GM12878 (cell line): ENCODE data around the gene PNMA6F. TPM values are rescaled to one million over a fixed set of nuclear protein-coding genes. Genes with fewer than 3 reads are reported as not detected.

Experiments used
- ATF7 ChIP-seq: fragments of 450-650 bp; IDR thresholded peaks from 2 replicates; pipeline ENCODE4 v1.6.1; 2016; ENCODE audit warnings: low read depth, mild to moderate bottlenecking
- CBX3 ChIP-seq: fragments of 200-600 bp; sonication (generic); IDR thresholded peaks from 2 replicates; pipeline ENCODE4 v1.6.1; 2016; ENCODE audit warnings: low read depth, borderline replicate concordance
- DPF2 ChIP-seq: fragments of 450-650 bp; IDR thresholded peaks from 2 replicates; pipeline ENCODE4 v1.6.1; 2017; ENCODE audit warnings: mild to moderate bottlenecking
- IKZF1 ChIP-seq: fragments of 450-650 bp; conservative IDR thresholded peaks from 2 replicates; pipeline ENCODE4 v1.6.1; 2017; ENCODE audit warnings: antibody characterized with exemption, mild to moderate bottlenecking
- IRF4 ChIP-seq: IDR thresholded peaks from 2 replicates; pipeline ENCODE4 v1.6.1; 2011; ENCODE audit warnings: low read depth, low read length
- LARP7 ChIP-seq: fragments of 450-650 bp; IDR thresholded peaks from 2 replicates; pipeline ENCODE4 v1.6.1; 2017; ENCODE audit warnings: mild to moderate bottlenecking
- MXI1 ChIP-seq: fragments of 150-350 bp; IDR thresholded peaks from 2 replicates; pipeline ENCODE4 v1.6.1; 2011; ENCODE audit warnings: low read depth, mild to moderate bottlenecking, inconsistent platforms, low read length, improper control_type of control experiment
- POLR2A ChIP-seq: IDR thresholded peaks from 2 replicates; pipeline ENCODE4 v1.6.1; 2011; ENCODE audit warnings: low read depth, mild to moderate bottlenecking, low read length
- RAD51 ChIP-seq: fragments of 450-650 bp; IDR thresholded peaks from 2 replicates; pipeline ENCODE4 v1.6.1; 2016; ENCODE audit warnings: moderate library complexity, mild to moderate bottlenecking, inconsistent platforms
- RB1 ChIP-seq: fragments of 450-650 bp; formaldehyde crosslinking; IDR thresholded peaks from 2 replicates; pipeline ENCODE4 v1.6.1; 2017; ENCODE audit warnings: mild to moderate bottlenecking, borderline replicate concordance
- SMARCA5 ChIP-seq: fragments of 450-650 bp; IDR thresholded peaks from 2 replicates; pipeline ENCODE4 v1.6.1; 2017; ENCODE audit warnings: mild to moderate bottlenecking
- polyA plus RNA-seq, 11 experiments: library from polyadenylated mRNA; depleted of rRNA in 4 of 11; unstranded in 6 of 11; stranded (reverse) in 5 of 11; fragments of >200 nt; fragmentation: Nextera tagmentation in 4 of 11; fragmentation: Illumina TruSeq in 1 of 11; extraction: Ambion mirVana in 4 of 11; extraction: Trizol in 1 of 11; gene quantifications; 1 replicate in 1 of 11; 2 replicates in 10 of 11; pipeline versions ENCODE4 v1.2.1 to v1.2.3, GENCODE V29; 2011 to 2016; ENCODE audit warnings: inconsistent platforms in 2 of 11, missing spikeins in 2 of 11, low read depth in 1 of 11
- total RNA-seq, 4 experiments: library from RNA; depleted of rRNA in 3 of 4; stranded (reverse); fragments of >200 nt in 3 of 4; fragmentation: Illumina TruSeq in 1 of 4; extraction: Trizol in 1 of 4; gene quantifications; 2 replicates each; pipeline versions ENCODE4 v1.2.1 to v1.2.3, GENCODE V29; 2013 to 2021
- TF ChIP-seq, protein P1 (sequence below): fragments of 450-650 bp; formaldehyde crosslinking; IDR thresholded peaks from 2 replicates; pipeline ENCODE4 v1.5.0; 2022; ENCODE audit warnings: mild to moderate bottlenecking, missing genetic modification characterization
- TF ChIP-seq, protein P2 (sequence below): fragments of 450-650 bp; IDR thresholded peaks from 2 replicates; pipeline ENCODE4 v1.6.1; 2017; ENCODE audit warnings: mild to moderate bottlenecking, moderate library complexity
- TF ChIP-seq, protein P3 (sequence below): IDR thresholded peaks from 2 replicates; pipeline ENCODE4 v1.6.1; 2012; ENCODE audit warnings: improper control_type of control experiment, low read depth, low read length; ENCODE audit not compliant: insufficient replicate concordance
- TF ChIP-seq, protein P4 (sequence below): fragments of 450-650 bp; conservative IDR thresholded peaks from 2 replicates; pipeline ENCODE4 v1.6.1; 2017; ENCODE audit warnings: mild to moderate bottlenecking, moderate library complexity

Gene PNMA6F
- total and polyA plus RNA-seq, 10 of the 15 experiments (the other 5 are each of a cell fraction or from before 2014, with no cell fraction given): not detected

DNA sequence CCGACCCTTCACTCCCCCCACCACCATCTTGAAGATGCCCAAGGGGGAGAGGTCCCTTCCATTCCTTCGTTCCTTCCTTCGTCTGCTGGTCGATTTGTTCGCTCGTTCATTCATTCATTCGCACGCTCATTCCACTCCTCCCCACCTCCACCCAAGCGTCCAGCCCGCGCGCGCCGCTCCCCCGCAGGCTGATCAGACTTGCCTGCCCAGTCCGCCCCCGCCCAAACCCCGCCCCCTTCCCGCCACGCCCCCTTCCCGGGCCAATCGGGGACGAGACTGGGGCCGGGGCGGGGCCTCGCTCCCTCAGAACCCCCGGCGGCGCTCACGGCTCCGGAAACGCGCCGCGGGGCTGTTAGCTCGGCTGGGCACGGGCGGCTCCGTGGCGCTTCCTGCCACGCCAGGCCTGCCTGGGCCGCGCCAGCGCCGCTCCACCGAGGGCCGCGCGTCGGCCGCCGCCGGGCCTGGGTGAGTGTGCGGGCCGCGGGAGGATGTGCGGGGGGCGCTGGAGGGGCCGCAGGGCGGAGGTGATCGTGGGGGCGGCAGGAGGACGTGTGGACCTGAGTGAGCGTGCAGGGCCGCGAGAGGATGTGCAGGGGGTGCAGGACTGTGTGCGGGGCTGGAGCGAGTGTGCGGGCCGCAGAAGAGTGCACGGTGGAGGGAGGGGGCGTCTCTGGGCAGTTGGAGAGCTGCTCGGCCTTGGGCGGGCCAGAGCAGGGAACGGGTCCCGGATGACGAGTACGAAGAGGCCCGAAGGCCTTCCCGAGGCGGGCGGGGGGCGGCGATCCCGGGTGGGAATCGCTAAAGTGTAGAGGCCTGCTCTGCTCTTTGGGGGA lies 12.5 kb upstream of the PNMA6F start, which contains the start of gene ZNF275 (continued):
- TF ChIP-seq, protein P1, sequence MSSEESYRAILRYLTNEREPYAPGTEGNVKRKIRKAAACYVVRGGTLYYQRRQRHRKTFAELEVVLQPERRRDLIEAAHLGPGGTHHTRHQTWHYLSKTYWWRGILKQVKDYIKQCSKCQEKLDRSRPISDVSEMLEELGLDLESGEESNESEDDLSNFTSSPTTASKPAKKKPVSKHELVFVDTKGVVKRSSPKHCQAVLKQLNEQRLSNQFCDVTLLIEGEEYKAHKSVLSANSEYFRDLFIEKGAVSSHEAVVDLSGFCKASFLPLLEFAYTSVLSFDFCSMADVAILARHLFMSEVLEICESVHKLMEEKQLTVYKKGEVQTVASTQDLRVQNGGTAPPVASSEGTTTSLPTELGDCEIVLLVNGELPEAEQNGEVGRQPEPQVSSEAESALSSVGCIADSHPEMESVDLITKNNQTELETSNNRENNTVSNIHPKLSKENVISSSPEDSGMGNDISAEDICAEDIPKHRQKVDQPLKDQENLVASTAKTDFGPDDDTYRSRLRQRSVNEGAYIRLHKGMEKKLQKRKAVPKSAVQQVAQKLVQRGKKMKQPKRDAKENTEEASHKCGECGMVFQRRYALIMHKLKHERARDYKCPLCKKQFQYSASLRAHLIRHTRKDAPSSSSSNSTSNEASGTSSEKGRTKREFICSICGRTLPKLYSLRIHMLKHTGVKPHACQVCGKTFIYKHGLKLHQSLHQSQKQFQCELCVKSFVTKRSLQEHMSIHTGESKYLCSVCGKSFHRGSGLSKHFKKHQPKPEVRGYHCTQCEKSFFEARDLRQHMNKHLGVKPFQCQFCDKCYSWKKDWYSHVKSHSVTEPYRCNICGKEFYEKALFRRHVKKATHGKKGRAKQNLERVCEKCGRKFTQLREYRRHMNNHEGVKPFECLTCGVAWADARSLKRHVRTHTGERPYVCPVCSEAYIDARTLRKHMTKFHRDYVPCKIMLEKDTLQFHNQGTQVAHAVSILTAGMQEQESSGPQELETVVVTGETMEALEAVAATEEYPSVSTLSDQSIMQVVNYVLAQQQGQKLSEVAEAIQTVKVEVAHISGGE (CRISPR knock-in tag): no peak
- TF ChIP-seq, protein P2, sequence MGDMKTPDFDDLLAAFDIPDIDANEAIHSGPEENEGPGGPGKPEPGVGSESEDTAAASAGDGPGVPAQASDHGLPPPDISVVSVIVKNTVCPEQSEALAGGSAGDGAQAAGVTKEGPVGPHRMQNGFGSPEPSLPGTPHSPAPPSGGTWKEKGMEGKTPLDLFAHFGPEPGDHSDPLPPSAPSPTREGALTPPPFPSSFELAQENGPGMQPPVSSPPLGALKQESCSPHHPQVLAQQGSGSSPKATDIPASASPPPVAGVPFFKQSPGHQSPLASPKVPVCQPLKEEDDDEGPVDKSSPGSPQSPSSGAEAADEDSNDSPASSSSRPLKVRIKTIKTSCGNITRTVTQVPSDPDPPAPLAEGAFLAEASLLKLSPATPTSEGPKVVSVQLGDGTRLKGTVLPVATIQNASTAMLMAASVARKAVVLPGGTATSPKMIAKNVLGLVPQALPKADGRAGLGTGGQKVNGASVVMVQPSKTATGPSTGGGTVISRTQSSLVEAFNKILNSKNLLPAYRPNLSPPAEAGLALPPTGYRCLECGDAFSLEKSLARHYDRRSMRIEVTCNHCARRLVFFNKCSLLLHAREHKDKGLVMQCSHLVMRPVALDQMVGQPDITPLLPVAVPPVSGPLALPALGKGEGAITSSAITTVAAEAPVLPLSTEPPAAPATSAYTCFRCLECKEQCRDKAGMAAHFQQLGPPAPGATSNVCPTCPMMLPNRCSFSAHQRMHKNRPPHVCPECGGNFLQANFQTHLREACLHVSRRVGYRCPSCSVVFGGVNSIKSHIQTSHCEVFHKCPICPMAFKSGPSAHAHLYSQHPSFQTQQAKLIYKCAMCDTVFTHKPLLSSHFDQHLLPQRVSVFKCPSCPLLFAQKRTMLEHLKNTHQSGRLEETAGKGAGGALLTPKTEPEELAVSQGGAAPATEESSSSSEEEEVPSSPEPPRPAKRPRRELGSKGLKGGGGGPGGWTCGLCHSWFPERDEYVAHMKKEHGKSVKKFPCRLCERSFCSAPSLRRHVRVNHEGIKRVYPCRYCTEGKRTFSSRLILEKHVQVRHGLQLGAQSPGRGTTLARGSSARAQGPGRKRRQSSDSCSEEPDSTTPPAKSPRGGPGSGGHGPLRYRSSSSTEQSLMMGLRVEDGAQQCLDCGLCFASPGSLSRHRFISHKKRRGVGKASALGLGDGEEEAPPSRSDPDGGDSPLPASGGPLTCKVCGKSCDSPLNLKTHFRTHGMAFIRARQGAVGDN: peak; percentile 49
- TF ChIP-seq CBX3 (no peak), POLR2A (peak; percentile 88), IKZF1 (peak; percentile 46; the same call in 1 of the 2 replicates), DPF2 (0 out of 2 replicates have a peak, but pooled peaks have one; percentile 47), RB1 (0 out of 2 replicates have a peak, but pooled peaks have one; percentile 42), IRF4 (no peak), LARP7 (0 out of 2 replicates have a peak, but pooled peaks have one; percentile 70), MXI1 (peak; percentile 51; the same call in 1 of the 2 replicates), SMARCA5 (no peak), ATF7 (no peak), RAD51 (no peak)
- TF ChIP-seq, protein P3, sequence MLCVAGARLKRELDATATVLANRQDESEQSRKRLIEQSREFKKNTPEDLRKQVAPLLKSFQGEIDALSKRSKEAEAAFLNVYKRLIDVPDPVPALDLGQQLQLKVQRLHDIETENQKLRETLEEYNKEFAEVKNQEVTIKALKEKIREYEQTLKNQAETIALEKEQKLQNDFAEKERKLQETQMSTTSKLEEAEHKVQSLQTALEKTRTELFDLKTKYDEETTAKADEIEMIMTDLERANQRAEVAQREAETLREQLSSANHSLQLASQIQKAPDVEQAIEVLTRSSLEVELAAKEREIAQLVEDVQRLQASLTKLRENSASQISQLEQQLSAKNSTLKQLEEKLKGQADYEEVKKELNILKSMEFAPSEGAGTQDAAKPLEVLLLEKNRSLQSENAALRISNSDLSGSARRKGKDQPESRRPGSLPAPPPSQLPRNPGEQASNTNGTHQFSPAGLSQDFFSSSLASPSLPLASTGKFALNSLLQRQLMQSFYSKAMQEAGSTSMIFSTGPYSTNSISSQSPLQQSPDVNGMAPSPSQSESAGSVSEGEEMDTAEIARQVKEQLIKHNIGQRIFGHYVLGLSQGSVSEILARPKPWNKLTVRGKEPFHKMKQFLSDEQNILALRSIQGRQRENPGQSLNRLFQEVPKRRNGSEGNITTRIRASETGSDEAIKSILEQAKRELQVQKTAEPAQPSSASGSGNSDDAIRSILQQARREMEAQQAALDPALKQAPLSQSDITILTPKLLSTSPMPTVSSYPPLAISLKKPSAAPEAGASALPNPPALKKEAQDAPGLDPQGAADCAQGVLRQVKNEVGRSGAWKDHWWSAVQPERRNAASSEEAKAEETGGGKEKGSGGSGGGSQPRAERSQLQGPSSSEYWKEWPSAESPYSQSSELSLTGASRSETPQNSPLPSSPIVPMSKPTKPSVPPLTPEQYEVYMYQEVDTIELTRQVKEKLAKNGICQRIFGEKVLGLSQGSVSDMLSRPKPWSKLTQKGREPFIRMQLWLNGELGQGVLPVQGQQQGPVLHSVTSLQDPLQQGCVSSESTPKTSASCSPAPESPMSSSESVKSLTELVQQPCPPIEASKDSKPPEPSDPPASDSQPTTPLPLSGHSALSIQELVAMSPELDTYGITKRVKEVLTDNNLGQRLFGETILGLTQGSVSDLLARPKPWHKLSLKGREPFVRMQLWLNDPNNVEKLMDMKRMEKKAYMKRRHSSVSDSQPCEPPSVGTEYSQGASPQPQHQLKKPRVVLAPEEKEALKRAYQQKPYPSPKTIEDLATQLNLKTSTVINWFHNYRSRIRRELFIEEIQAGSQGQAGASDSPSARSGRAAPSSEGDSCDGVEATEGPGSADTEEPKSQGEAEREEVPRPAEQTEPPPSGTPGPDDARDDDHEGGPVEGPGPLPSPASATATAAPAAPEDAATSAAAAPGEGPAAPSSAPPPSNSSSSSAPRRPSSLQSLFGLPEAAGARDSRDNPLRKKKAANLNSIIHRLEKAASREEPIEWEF: no peak
- TF ChIP-seq, protein P4, sequence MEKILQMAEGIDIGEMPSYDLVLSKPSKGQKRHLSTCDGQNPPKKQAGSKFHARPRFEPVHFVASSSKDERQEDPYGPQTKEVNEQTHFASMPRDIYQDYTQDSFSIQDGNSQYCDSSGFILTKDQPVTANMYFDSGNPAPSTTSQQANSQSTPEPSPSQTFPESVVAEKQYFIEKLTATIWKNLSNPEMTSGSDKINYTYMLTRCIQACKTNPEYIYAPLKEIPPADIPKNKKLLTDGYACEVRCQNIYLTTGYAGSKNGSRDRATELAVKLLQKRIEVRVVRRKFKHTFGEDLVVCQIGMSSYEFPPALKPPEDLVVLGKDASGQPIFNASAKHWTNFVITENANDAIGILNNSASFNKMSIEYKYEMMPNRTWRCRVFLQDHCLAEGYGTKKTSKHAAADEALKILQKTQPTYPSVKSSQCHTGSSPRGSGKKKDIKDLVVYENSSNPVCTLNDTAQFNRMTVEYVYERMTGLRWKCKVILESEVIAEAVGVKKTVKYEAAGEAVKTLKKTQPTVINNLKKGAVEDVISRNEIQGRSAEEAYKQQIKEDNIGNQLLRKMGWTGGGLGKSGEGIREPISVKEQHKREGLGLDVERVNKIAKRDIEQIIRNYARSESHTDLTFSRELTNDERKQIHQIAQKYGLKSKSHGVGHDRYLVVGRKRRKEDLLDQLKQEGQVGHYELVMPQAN: peak; percentile 58; the same call in 1 of the 2 replicates
